GM19240 (cell line): ENCODE data around the gene DPH3.
A peak's percentile ranks its signal among the peaks of the same experiment; 100 is the strongest.

ENCODE experiments used
- DNase-seq: peaks from one replicate; pipeline ENCODE4 v3.0.0; 2011; ENCODE audit warnings: low spot score; ENCODE audit not compliant: insufficient read length

DPH3 gene

GRCh38 chr3:16257309-16257708, 7.4 kb downstream of the DPH3 start:
- no peak for DNase-seq

- no peak for DNase-seq
Measured at GRCh38 chr3:16255726-16256125, 9.0 kb downstream of the DPH3 start.

- DNase-seq = no peak
Measured at GRCh38 chr3:16255326-16255725, 9.4 kb downstream of the DPH3 start.

GRCh38 chr3:16254916-16255315, 9.8 kb downstream of the DPH3 start:
- no peak for DNase-seq

GRCh38 chr3:16253601-16254000, 11.1 kb downstream of the DPH3 start:
- DNase-seq = no peak

- DNase-seq = no peak
Measured at GRCh38 chr3:16252988-16253387, 11.8 kb downstream of the DPH3 start.

- no peak for DNase-seq
Measured at GRCh38 chr3:16252243-16252978, 12.3 kb downstream of the DPH3 start.

- no peak for DNase-seq
Measured at GRCh38 chr3:16251316-16252085, 13.2 kb downstream of the DPH3 start.

GRCh38 chr3:16249886-16250285, 14.9 kb downstream of the DPH3 start:
- no peak for DNase-seq

GRCh38 chr3:16249336-16249735, 15.4 kb downstream of the DPH3 start:
- no peak for DNase-seq

GRCh38 chr3:16248556-16248955, 16.2 kb downstream of the DPH3 start:
- no peak for DNase-seq

GRCh38 chr3:16247282-16248061, 17.3 kb downstream of the DPH3 start:
- DNase-seq = peak; percentile 43

- no peak for DNase-seq
Measured at GRCh38 chr3:16245609-16246008, 19.1 kb downstream of the DPH3 start.

GRCh38 chr3:16243706-16244490, 20.8 kb downstream of the DPH3 start:
- no peak for DNase-seq

GRCh38 chr3:16242177-16242576, 22.6 kb downstream of the DPH3 start:
- DNase-seq = no peak

- DNase-seq = no peak
Measured at GRCh38 chr3:16241225-16241624, 23.5 kb downstream of the DPH3 start.

GRCh38 chr3:16240229-16241023, 24.3 kb downstream of the DPH3 start:
- no peak for DNase-seq

GRCh38 chr3:16239780-16240179, 25.0 kb downstream of the DPH3 start:
- no peak for DNase-seq

GRCh38 chr3:16239086-16239770, 25.5 kb downstream of the DPH3 start:
- DNase-seq = no peak

GRCh38 chr3:16236856-16237393, 27.8 kb downstream of the DPH3 start:
- no peak for DNase-seq
